HL-60 (cell line): ENCODE data around the gene LCE3A.
A peak's percentile ranks its signal among the peaks of the same experiment; 100 is the strongest.

Source experiments
- DNase-seq, 2 experiments: peaks; one replicate each; pipeline ENCODE4 v3.0.0-alpha.2; 2010 to 2020; ENCODE audit warnings: low read depth in 1 of 2, low spot score in 1 of 2
- H3K27ac ChIP-seq: fragments of 250-450 bp; sonication (Bioruptor Pico); replicated peaks from 2 replicates; pipeline ENCODE4 v1.5.1; 2020; ENCODE audit warnings: mild to moderate bottlenecking, moderate library complexity
- H3K27me3 ChIP-seq: fragments of 250-450 bp; sonication (Bioruptor Pico); 2 replicates; pipeline ENCODE4 v1.5.1; 2021; ENCODE audit warnings: mild to moderate bottlenecking, moderate library complexity; ENCODE audit not compliant: insufficient read depth, poor library complexity, severe bottlenecking
- H3K4me3 ChIP-seq: replicated peaks from 2 replicates; pipeline ENCODE4 v1.5.1; 2011; ENCODE audit warnings: mild to moderate bottlenecking, control low read depth, low read length; ENCODE audit not compliant: insufficient read depth
- CTCF ChIP-seq: IDR thresholded peaks from one replicate; pipeline ENCODE4 v1.5.1; 2011; ENCODE audit warnings: low read length, control low read depth, inconsistent platforms; ENCODE audit not compliant: insufficient read depth
- GABPA ChIP-seq: IDR thresholded peaks from 2 replicates; pipeline ENCODE4 v1.6.1; 2012; ENCODE audit warnings: low read depth
- POLR2AphosphoS5 ChIP-seq: IDR thresholded peaks from 2 replicates; pipeline ENCODE4 v1.6.1; 2012; ENCODE audit warnings: low read depth
- REST ChIP-seq: IDR thresholded peaks from 2 replicates; pipeline ENCODE4 v1.6.1; 2012; ENCODE audit warnings: low read depth; ENCODE audit not compliant: insufficient replicate concordance
- SPI1 ChIP-seq: IDR thresholded peaks from 2 replicates; pipeline ENCODE4 v1.6.1; 2012; ENCODE audit warnings: low read depth, mild to moderate bottlenecking, borderline replicate concordance

The LCE3A gene

GRCh38 chr1:152657677-152658076 is 34.8 kb upstream of the LCE3A start:
- no peak overlapping the region for H3K4me3 ChIP-seq
- no peaks in the 10 kb centered on the region for H3K27me3 ChIP-seq
- DNase-seq = no peak
- no peak overlapping the region for H3K27ac ChIP-seq
- TF ChIP-seq GABPA = no peak
- TF ChIP-seq SPI1 = no peak
- TF ChIP-seq REST = no peak
- no peak for TF ChIP-seq CTCF
- no peak for TF ChIP-seq POLR2AphosphoS5

- TF ChIP-seq SPI1 = no peak
- TF ChIP-seq REST = no peak
- TF ChIP-seq POLR2AphosphoS5 = no peak
- no peak for TF ChIP-seq CTCF
- TF ChIP-seq GABPA = no peak
- H3K27me3 ChIP-seq = no peaks in the 10 kb centered on the region
- no peak for DNase-seq
- no peak overlapping the region for H3K4me3 ChIP-seq
- H3K27ac ChIP-seq = no peak overlapping the region
These were observed 33.6 kb upstream of the LCE3A start for GRCh38 chr1:152656459-152656858.

GRCh38 chr1:152654110-152654509 is 31.2 kb upstream of the LCE3A start:
- DNase-seq = peak; percentile 38 to 72
- no peak overlapping the region for H3K27ac ChIP-seq
- no peak overlapping the region for H3K4me3 ChIP-seq
- TF ChIP-seq CTCF (peak; percentile 52), SPI1 (no peak), REST (no peak), POLR2AphosphoS5 (no peak), GABPA (no peak)
- H3K27me3 ChIP-seq = no peaks in the 10 kb centered on the region
